Activated naive CD8-positive, alpha-beta T cell (primary cell): ENCODE data around the gene MTHFD1L.
"Not testable (repeated sequence)": the region's sequence is repeated elsewhere in the genome, so short reads cannot be mapped to it uniquely, and the experiment has no call there.

ENCODE experiments used
- H3K27ac Mint-ChIP-seq: one replicate; pipeline ENCODE4 v1.8.0; 2021; ENCODE audit warnings: mixed read lengths
- H3K27me3 Mint-ChIP-seq: one replicate; pipeline ENCODE4 v1.8.0; 2021; ENCODE audit warnings: mixed read lengths
- H3K36me3 Mint-ChIP-seq: one replicate; pipeline ENCODE4 v1.8.0; 2021; ENCODE audit warnings: mixed read lengths
- H3K4me1 Mint-ChIP-seq: one replicate; pipeline ENCODE4 v1.8.0; 2021; ENCODE audit warnings: low read depth, mixed read lengths
- H3K4me3 Mint-ChIP-seq: one replicate; pipeline ENCODE4 v1.8.0; 2021; ENCODE audit warnings: mild to moderate bottlenecking, mixed read lengths
- H3K9me3 Mint-ChIP-seq: one replicate; pipeline ENCODE4 v1.8.0; 2021; ENCODE audit warnings: low read depth, mixed read lengths

The MTHFD1L gene

DNA sequence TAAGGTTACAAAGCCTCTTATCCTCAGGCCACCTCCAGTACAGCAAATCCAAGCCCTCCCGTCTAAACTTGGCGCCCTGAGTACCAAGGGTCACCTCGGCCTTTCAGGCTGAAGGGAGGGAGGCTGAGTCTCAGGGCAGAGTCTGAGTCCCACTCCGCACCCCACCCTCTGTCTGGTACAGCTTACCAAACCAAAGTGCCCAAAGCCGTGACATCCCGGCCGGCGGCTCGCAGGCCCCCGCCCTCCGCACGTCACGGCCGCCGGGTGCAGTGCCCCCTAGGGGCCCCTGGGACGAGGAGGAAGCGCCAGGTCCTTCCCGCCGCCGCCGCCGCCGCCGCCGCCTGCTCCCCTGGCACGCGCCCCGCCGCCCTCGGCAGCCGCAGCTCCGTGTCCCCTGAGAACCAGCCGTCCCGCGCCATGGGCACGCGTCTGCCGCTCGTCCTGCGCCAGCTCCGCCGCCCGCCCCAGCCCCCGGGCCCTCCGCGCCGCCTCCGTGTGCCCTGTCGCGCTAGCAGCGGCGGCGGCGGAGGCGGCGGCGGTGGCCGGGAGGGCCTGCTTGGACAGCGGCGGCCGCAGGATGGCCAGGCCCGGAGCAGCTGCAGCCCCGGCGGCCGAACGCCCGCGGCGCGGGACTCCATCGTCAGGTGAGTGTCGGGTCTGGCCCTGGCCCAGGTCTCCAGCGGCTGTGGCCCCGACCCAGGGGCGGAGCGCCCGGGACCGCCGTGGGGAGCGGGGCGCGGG lies at the start of gene MTHFD1L:
Gene MTHFD1L, plus strand, starts transcription at position 297 of the 741 bp plus-strand sequence. Its CDS starts 121 bp downstream, at position 418.
- H3K36me3 Mint-ChIP-seq: no peaks in the 10 kb centered on the region
- peaks cover 11% of the 10 kb centered on the region for H3K27me3 Mint-ChIP-seq
- H3K9me3 Mint-ChIP-seq: no peaks in the 10 kb centered on the region
- H3K4me1 Mint-ChIP-seq: peaks cover 22% of the 10 kb centered on the region
- H3K4me3 Mint-ChIP-seq: peak within 1 kb of the TSS; percentile 94
- H3K27ac Mint-ChIP-seq: peak within 1 kb of the TSS; percentile 88

DNA sequence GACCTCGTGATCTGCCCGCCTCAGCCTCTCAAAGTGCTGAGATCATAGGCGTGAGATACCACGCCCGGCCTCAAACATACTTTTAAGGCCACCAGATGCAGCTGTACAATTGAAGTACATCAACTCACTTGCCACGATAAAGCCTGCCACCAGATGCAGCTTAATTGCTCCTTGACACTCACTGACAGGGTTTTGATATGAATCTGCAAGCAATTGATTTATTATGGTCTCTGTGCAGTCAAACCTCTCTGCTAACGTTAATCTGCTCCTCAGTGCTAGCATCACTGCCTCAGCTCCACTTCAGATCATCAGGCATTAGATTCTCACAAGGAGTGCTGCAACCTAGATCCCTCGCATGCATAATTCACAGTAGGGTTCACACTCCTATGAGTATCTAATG lies 48.9 kb upstream of the MTHFD1L start:
- not testable (repeated sequence) for H3K27me3 Mint-ChIP-seq, H3K4me3 Mint-ChIP-seq, H3K27ac Mint-ChIP-seq, H3K36me3 Mint-ChIP-seq, H3K9me3 Mint-ChIP-seq, H3K4me1 Mint-ChIP-seq

DNA sequence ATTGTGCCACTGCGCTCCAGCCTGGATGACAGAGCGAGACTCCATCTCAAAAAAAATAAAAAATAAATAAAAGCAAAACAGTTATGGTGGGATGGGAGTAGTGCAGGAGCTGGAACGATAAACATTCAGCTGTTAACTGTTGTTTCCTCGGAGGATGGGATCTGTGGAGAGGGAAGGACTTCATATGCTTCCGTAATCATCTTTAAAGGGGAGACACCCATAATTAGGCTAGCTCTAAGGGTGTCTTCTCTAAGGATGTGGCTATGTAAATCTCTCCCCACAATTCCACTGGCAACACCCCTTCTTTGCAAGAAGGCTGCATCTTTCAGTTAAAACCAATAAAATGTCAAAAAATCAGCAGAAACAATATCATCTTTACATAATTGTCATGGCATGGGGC lies 42.6 kb upstream of the MTHFD1L start:
- Mint-ChIP-seq H3K4me3 (no peak overlapping the region), H3K9me3 (no peaks in the 10 kb centered on the region), H3K27me3 (peaks cover 2% of the 10 kb centered on the region), H3K4me1 (no peaks in the 10 kb centered on the region), H3K36me3 (no peaks in the 10 kb centered on the region), H3K27ac (no peak overlapping the region)

DNA sequence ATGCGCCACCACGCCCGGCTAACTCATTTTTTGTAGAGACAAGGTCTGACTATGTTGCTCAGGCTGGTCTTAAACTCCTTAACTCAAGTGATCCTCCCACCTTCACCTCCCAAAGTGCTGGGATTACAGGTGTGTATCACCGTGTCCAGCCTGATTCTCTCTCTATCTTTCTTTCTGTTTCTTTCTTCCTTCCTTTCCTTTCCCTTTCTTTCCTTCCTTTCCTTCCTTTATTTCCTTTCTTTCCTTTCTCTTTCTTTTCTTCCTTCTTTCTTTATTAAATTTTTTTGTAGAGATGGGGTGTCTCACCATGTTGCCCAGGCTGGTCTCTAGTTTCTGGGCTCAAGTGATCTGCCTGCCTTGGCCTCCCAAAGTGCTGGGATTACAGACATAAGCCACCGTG lies 38.7 kb upstream of the MTHFD1L start:
- H3K4me1 Mint-ChIP-seq: no peaks in the 10 kb centered on the region
- no peaks in the 10 kb centered on the region for H3K9me3 Mint-ChIP-seq
- H3K36me3 Mint-ChIP-seq: no peaks in the 10 kb centered on the region
- no peak overlapping the region for H3K27ac Mint-ChIP-seq
- H3K27me3 Mint-ChIP-seq: no peaks in the 10 kb centered on the region
- H3K4me3 Mint-ChIP-seq: no peak overlapping the region

DNA sequence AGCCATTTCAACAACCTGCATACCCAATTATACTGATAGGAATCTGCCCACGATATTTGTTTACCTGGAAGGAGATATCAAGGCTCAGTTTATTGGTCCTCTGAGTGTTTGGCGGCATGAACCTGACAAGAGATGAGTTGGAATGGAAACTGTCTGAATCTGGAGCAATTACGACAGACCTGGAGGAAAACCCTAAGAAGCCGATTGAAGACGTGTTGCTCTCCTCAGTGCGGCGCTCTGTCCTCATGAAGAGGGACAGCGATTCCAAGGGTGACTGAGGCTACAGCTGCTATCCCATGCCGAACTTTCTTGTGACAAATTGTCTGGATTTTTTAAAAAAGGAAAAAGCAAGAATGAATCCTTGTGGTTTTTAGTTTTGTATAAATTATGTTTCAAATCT lies 37.4 kb upstream of the MTHFD1L start:
- not testable (repeated sequence) for H3K4me1 Mint-ChIP-seq, H3K36me3 Mint-ChIP-seq, H3K27ac Mint-ChIP-seq, H3K27me3 Mint-ChIP-seq, H3K4me3 Mint-ChIP-seq, H3K9me3 Mint-ChIP-seq

DNA sequence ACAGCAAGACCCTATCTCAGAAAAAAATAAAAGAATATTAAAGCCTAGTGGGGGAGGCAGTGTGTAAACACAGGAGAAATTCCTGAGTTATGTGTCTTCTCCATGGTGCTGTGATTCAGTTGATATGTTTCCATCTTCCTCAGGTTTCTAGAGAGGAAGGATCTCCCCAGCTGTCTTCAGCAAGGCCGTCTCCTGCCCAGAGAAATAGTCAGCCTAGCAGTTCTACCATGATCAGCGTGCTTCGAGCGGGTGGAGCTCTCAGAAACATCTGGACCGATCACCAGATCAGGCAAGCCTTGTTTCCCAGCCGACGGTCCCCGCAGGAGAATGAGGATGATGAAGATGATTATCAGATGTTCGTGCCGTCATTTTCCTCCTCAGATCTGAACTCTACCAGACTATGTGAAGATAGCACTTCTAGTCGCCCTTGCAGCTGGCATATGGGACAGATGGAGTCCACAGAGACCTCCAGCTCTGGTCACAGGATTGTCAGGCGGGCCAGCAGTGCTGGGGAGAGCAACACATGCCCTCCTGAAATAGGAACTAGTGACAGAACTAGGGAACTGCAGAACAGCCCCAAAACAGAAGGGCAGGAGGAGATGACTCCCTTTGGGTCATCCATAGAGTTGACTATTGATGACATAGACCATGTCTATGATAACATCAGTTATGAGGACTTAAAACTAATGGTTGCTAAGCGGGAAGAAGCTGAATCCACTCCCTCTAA lies 34.9 kb upstream of the MTHFD1L start:
- Mint-ChIP-seq H3K4me1 (no peaks in the 10 kb centered on the region), H3K27me3 (no peaks in the 10 kb centered on the region), H3K4me3 (no peak overlapping the region), H3K36me3 (no peaks in the 10 kb centered on the region), H3K9me3 (no peaks in the 10 kb centered on the region), H3K27ac (no peak overlapping the region)

DNA sequence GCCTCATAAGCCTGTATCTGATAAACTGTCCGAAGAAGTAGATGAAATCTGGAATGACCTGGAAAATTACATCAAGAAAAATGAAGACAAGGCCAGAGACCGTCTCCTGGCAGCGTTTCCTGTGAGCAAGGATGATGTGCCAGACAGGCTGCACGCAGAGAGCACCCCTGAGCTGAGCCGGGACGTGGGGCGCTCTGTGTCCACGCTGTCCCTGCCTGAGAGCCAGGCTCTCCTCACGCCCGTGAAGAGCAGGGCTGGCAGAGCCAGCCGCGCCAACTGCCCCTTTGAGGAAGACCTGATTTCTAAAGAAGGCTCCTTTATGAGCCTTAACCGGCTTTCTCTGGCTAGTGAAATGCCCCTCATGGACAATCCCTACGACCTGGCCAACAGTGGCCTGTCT lies 33.9 kb upstream of the MTHFD1L start:
- Mint-ChIP-seq H3K9me3 (no peaks in the 10 kb centered on the region), H3K4me3 (no peak overlapping the region), H3K4me1 (no peaks in the 10 kb centered on the region), H3K27me3 (no peaks in the 10 kb centered on the region), H3K27ac (no peak overlapping the region), H3K36me3 (no peaks in the 10 kb centered on the region)

DNA sequence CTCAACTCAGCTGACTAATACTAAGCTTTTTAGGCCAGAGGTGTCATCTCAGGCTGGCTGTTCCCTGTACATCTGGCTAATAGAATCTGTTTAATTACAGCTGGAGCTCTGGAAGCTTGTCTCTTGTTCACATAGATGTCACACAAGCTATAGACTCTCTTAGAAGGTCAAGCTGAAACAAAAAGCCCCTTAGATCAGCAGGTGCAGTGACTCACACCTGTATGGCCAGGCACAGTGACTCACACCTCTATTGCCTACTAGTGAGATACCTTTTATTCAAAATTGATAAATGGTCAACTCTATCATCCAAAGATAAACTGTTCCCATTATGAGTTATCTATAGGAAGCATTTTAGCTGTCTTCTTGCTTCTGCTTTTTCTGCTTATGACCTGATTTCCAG lies 29.9 kb upstream of the MTHFD1L start:
- Mint-ChIP-seq H3K36me3 (no peaks in the 10 kb centered on the region), H3K4me3 (no peak overlapping the region), H3K4me1 (no peaks in the 10 kb centered on the region), H3K27ac (no peak overlapping the region), H3K27me3 (no peaks in the 10 kb centered on the region), H3K9me3 (no peaks in the 10 kb centered on the region)

DNA sequence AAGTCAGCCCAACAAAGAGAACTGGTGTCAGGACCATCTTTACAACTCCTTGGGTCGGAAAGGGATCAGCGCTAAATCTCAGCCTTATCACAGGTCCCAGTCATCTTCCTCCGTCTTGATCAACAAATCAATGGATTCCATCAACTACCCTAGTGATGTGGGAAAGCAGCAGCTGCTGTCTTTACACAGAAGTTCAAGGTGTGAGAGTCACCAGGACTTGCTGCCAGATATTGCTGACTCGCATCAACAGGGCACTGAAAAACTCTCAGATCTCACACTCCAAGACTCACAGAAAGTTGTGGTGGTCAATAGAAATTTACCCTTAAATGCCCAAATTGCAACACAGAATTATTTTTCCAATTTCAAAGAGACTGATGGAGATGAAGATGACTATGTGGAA lies 25.3 kb upstream of the MTHFD1L start:
- H3K36me3 Mint-ChIP-seq: no peaks in the 10 kb centered on the region
- H3K27me3 Mint-ChIP-seq: no peaks in the 10 kb centered on the region
- no peaks in the 10 kb centered on the region for H3K4me1 Mint-ChIP-seq
- H3K4me3 Mint-ChIP-seq: no peak overlapping the region
- no peak overlapping the region for H3K27ac Mint-ChIP-seq
- no peaks in the 10 kb centered on the region for H3K9me3 Mint-ChIP-seq

DNA sequence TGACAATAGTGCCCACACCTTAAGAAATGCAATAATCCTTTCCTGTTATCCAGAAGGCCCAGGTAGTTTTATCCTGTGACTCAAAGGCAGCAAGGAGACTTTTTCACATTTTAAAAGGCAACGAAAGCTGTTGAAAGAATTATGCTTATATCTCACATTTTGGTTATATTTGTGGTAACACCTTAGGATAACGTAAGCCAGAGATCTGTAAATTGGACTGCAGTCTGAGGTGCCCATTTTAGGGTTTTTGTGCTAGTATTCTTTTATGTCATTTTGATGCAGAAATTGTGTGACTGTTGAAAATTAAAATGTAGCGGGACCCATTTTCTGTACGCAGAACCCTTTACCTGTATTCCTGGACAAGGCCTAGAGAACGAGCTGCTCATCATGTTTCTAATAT lies 24.3 kb upstream of the MTHFD1L start:
- H3K4me1 Mint-ChIP-seq: no peaks in the 10 kb centered on the region
- H3K9me3 Mint-ChIP-seq: no peaks in the 10 kb centered on the region
- no peaks in the 10 kb centered on the region for H3K27me3 Mint-ChIP-seq
- no peak overlapping the region for H3K27ac Mint-ChIP-seq
- no peak overlapping the region for H3K4me3 Mint-ChIP-seq
- no peaks in the 10 kb centered on the region for H3K36me3 Mint-ChIP-seq

DNA sequence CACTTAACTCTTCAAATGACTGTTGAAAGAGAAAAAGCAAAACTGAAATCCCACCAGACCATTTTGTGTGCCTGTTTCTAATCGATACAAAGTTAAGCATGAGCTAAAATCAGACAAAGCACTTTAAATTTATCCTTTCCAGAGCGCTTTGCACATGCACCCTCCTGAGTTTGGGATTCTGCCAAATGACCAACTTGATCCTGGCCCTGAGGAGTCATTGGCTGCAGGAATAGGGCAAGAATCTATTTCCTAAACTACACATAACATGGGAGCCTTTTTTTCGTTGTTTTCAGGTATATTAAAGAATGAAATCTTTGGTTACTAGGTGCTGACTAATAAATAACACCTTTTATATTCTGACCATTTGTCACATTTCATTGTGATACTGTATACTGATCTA lies 23.8 kb upstream of the MTHFD1L start:
- Mint-ChIP-seq H3K27ac (no peak overlapping the region), H3K27me3 (no peaks in the 10 kb centered on the region), H3K36me3 (no peaks in the 10 kb centered on the region), H3K9me3 (no peaks in the 10 kb centered on the region), H3K4me1 (no peaks in the 10 kb centered on the region), H3K4me3 (no peak overlapping the region)

DNA sequence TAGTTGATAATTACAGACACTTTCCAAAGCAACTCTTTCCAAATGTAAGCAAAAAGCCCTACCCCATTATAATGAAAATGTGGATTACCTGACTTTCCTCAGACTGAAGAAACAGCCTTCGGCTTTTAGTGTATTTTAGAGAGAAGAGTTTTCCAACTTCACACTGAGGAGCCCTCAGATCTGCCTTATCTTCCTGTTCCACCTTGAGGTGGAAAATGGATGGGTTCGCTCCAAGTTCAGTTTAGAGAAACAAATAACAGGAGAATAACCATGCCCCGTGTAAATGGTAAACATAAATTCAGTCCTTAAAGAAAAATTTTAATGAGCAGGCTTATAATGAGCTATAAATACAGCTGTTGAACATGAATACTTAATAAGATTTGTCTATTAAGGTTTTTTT lies 21.1 kb upstream of the MTHFD1L start:
- no peaks in the 10 kb centered on the region for H3K4me1 Mint-ChIP-seq
- no peak overlapping the region for H3K4me3 Mint-ChIP-seq
- H3K27ac Mint-ChIP-seq: no peak overlapping the region
- H3K27me3 Mint-ChIP-seq: peaks cover 1% of the 10 kb centered on the region
- H3K9me3 Mint-ChIP-seq: no peaks in the 10 kb centered on the region
- H3K36me3 Mint-ChIP-seq: no peaks in the 10 kb centered on the region

DNA sequence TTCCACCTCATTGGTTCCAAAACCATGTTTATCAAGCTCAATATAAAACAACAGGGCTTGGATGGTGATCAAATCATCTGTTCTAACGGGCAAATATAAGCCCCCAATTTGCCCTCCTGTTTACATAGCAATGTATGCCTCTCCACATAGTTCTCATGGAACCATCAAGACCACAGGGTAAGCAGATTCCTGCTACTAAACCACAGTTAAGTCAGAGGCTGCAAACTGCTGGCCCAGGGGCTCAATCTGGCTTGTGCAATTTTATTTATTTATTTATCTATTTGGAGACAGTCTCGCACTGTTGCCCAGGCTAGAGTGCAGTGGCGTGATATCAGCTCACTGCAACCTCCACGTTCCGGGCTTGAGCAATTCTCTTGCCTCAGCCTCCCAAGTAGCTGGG lies 18.9 kb upstream of the MTHFD1L start:
- Mint-ChIP-seq H3K27me3 (peaks cover 1% of the 10 kb centered on the region), H3K27ac (no peak overlapping the region), H3K9me3 (no peaks in the 10 kb centered on the region), H3K36me3 (no peaks in the 10 kb centered on the region), H3K4me1 (no peaks in the 10 kb centered on the region), H3K4me3 (no peak overlapping the region)

DNA sequence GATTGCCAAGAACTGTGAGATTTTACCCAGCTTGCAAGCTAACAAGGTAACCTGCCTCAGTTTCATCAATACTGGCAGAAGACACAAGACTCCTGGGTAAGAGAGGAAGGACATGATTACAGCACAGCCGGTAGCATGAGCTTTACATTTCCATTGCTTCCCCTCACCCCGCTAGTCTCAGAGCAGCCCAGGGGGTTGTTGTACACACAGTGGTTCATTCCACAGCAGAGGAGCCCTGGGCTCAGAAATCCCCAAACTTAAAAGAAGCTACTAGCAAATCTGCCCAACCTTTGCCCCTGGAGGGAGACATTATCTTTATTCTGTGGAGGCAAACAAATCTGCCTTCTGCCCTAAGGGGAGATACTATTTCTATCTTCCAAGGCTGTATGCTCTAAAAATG lies 17.1 kb upstream of the MTHFD1L start:
- no peaks in the 10 kb centered on the region for H3K9me3 Mint-ChIP-seq
- peaks cover 1% of the 10 kb centered on the region for H3K27me3 Mint-ChIP-seq
- H3K27ac Mint-ChIP-seq: no peak overlapping the region
- H3K4me1 Mint-ChIP-seq: no peaks in the 10 kb centered on the region
- H3K4me3 Mint-ChIP-seq: no peak overlapping the region
- H3K36me3 Mint-ChIP-seq: no peaks in the 10 kb centered on the region

DNA sequence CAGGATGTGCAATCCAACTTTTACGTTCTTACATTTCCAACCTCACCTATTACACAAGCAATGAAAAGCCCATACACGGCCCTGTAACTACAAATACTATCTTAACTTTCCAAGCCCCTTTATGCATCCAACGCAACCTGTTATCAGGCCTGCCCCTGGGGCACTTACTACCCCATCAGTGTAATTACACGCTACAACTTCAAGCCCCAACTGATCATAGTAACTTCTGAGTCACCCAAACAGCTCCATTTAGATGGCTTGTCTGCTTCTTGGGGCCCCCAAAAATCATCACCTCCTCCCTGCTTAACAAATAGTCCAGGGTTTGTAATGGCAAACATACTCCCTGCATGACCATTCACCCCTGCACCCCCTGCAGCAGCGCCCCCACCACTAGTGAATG lies 11.1 kb upstream of the MTHFD1L start:
- not testable (repeated sequence) for H3K4me3 Mint-ChIP-seq, H3K36me3 Mint-ChIP-seq, H3K4me1 Mint-ChIP-seq, H3K9me3 Mint-ChIP-seq, H3K27ac Mint-ChIP-seq, H3K27me3 Mint-ChIP-seq

DNA sequence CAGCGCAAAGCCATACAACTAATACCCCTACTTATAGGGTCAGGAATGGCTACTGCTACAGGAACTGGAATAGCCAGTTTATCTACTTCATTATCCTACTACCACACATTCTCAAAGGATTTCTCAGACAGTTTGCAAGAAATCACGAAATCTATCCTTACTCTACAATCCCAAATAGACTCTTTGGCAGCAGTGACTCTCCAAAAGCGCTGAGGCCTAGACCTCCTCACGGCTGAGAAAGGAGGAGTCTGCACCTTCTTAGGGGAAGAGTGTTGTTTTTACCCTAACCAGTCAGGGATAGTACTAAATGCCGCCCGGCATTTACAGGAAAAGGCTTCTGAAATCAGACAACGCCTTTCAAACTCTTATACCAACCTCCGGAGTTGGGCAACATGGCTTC lies 10.3 kb upstream of the MTHFD1L start:
- not testable (repeated sequence) for H3K36me3 Mint-ChIP-seq, H3K4me3 Mint-ChIP-seq, H3K9me3 Mint-ChIP-seq, H3K4me1 Mint-ChIP-seq, H3K27ac Mint-ChIP-seq, H3K27me3 Mint-ChIP-seq
